Ovary (tissue), 9 donors: ENCODE measurements around the gene TEX26. TPM values are rescaled to one million over a fixed set of nuclear protein-coding genes. Genes with fewer than 3 reads are reported as not detected.

ENCODE experiments used
- DNase-seq, 5 donors: peaks; one replicate each; pipeline ENCODE4 v3.0.0-alpha.2; 2019 to 2020
- H3K27ac ChIP-seq, 2 donors: fragments of 200-600 bp; one replicate each; pipeline versions ENCODE4 v1.5.1 to v1.8.0; 2019 to 2022
- H3K27me3 ChIP-seq: fragments of 200-600 bp; one replicate; pipeline ENCODE4 v1.8.0; 2022
- H3K36me3 ChIP-seq: fragments of 200-600 bp; sonication (generic); one replicate; pipeline ENCODE4 v1.5.1; 2019
- H3K4me1 ChIP-seq: one replicate; pipeline ENCODE4 v1.8.1; 2013; ENCODE audit warnings: mild to moderate bottlenecking, moderate library complexity; ENCODE audit not compliant: insufficient read depth
- H3K4me3 ChIP-seq: fragments of 200-600 bp; sonication (generic); one replicate; pipeline ENCODE4 v1.5.1; 2017
- H3K9me3 ChIP-seq, 2 donors: fragments of 200-600 bp in 1 of 2; sonication (generic) in 1 of 2; one replicate each; pipeline versions ENCODE4 v1.5.1 to v1.8.1; 2013 to 2019; ENCODE audit warnings: mild to moderate bottlenecking in 1 of 2, moderate library complexity in 1 of 2
- EP300 ChIP-seq: sonication (generic); formaldehyde crosslinking; IDR thresholded peaks from one replicate; pipeline ENCODE4 v1.6.1; 2017; ENCODE audit warnings: antibody characterized with exemption
- POLR2A ChIP-seq: fragments of 450-650 bp; IDR thresholded peaks from one replicate; pipeline ENCODE4 v1.6.1; 2017; ENCODE audit warnings: antibody characterized with exemption, mild to moderate bottlenecking, moderate library complexity
- WGBS, 3 donors: extraction: QIAGEN DNeasy Blood & Tissue Kit in 1 of 3; methylation state at CpG; one replicate each; pipeline versions ENCODE4 v1.1.5 to v1.1.7; 2013 to 2017; 5-methylcytosine and 5-hydroxymethylcytosine counted together
- intact Hi-C, 4 donors: fragments of 100-400 bp; cut with DNase I; formaldehyde crosslinking; loops; one replicate each; pipeline versions ENCODE4 v1.11.0 to v1.15.1; 2022 to 2023
- polyA plus RNA-seq, 2 donors: library from polyadenylated mRNA; stranded (reverse); fragments of 200-250 nt in 1 of 2; fragments of 350-450 nt in 1 of 2; fragmentation: Illumina TruSeq in 1 of 2; extraction: RNeasy Lipid Tissue Mini Kit (QIAGEN cat#74804) in 1 of 2; gene quantifications; one replicate each; pipeline ENCODE4 v1.2.3, GENCODE V29; 2013 to 2014
- total RNA-seq, 7 donors: library from RNA; depleted of rRNA in 2 of 7; stranded (reverse); fragments of >200 nt in 2 of 7; fragmentation: NEBNext Ultra II Directional in 3 of 7; extraction: Animal tissue kit (Norgen Biotek cat#: 25700) in 3 of 7; gene quantifications; one replicate each; pipeline versions ENCODE4 v1.1.0 to v1.2.4, GENCODE V29; 2016 to 2023
- TF ChIP-seq, protein P1 (sequence below), 3 donors: fragments of 450-650 bp in 2 of 3; fragments of 200-600 bp in 1 of 3; IDR thresholded peaks; one replicate each; pipeline versions ENCODE4 v1.5.1 to v1.8.0; 2016 to 2022; ENCODE audit warnings: antibody characterized with exemption in 3 of 3, mild to moderate bottlenecking in 1 of 3
- donor health status: DM: no; HTN: no; CAD: no; lungs with moderate emphysema.
- donor health status: DM: no; HTN: no; CAD: no.
- donor health status: Bipolar disorder and iron deficiency.
- donor health status: DM: yes; HTN: yes; CAD: no.
- donor health status: DM: no; HTN: no; CAD: no.
- donor health status: DM: yes; HTN: yes; CAD: no.

The TEX26 gene
- total and polyA plus RNA-seq, 9 donors, result 0.45 TPM; not detected in 8

DNA sequence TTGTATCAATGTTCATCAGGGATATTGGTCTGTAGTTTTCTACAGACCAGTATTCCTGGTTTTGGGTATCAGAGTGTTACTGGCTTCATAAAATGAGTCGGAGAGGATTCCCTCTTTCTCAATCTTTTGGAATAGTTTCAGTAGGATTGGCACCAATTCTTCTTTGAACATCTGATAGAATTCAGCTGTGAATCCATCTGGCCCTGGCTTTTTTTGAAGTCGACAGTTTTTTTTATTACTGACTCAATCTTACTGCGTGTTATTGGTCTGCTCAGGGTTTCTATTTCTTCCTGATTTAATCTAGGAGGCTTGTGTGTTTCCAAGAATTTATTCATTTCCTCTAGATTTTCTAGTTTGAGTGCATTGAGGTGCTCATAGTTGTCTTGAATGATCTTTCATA is 11.4 kb downstream of the TEX26 start:
- Histone ChIP-seq H3K9me3 (no peaks in the 10 kb centered on the region), H3K4me1 (no peaks in the 10 kb centered on the region), H3K27ac (no peak overlapping the region), H3K27me3 (no peaks in the 10 kb centered on the region), H3K36me3 (no peaks in the 10 kb centered on the region), H3K4me3 (no peak overlapping the region)
- no peak for DNase-seq
- intact Hi-C loops, result no loop called here
- WGBS, 3 donors, result 65 to 75% (median 71%) methylated on average over 3 of the region's 3 CpGs
- TF ChIP-seq POLR2A (no peak), EP300 (no peak)
- TF ChIP-seq, protein P1, sequence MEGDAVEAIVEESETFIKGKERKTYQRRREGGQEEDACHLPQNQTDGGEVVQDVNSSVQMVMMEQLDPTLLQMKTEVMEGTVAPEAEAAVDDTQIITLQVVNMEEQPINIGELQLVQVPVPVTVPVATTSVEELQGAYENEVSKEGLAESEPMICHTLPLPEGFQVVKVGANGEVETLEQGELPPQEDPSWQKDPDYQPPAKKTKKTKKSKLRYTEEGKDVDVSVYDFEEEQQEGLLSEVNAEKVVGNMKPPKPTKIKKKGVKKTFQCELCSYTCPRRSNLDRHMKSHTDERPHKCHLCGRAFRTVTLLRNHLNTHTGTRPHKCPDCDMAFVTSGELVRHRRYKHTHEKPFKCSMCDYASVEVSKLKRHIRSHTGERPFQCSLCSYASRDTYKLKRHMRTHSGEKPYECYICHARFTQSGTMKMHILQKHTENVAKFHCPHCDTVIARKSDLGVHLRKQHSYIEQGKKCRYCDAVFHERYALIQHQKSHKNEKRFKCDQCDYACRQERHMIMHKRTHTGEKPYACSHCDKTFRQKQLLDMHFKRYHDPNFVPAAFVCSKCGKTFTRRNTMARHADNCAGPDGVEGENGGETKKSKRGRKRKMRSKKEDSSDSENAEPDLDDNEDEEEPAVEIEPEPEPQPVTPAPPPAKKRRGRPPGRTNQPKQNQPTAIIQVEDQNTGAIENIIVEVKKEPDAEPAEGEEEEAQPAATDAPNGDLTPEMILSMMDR (IDR thresholded peaks at IDR 0.05), result no peak

DNA sequence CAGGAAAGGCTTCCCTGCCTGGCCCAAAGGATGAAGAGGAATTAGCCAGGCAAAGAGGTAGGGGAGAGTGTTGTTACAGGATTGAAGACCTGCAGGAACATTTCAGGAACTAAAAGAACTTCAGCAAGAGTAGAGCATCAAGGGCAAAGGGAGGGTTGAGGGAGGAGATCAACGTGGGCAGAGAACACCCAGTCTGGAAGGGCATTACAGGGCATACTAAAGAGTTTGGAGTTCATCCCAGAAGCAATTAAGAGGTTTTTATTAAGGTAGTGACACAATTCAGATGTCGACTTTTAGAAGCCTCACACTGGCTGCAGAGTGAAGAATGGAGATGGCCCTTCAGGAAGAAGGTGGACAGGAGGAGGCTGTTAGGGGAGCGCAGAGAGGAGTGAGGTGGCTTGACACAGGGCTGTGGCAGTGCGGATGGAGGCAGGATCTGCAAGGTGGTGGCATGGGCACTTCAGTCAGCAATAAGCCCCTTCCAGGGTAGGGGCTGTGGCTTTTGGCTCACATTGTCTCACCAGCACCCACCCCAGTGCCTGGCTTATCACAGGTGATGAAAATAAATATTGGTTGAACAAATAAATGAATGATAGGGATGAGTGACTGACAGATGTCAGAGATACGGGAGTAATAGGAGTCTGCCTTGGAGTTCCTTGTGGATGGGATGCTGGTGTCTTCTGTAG is 24.9 kb downstream of the TEX26 start:
- H3K27me3 ChIP-seq, result no peaks in the 10 kb centered on the region
- no peaks in the 10 kb centered on the region for H3K9me3 ChIP-seq
- intact Hi-C loops, result no loop called here
- 68 to 73% (median 69%) methylated on average over 5 of the region's 5 CpGs for WGBS, 3 donors
- no peak overlapping the region for H3K4me3 ChIP-seq
- no peak for TF ChIP-seq POLR2A
- TF ChIP-seq, protein P1 (IDR thresholded peaks at IDR 0.05), result no peak
- no peak for TF ChIP-seq EP300
- H3K4me1 ChIP-seq, result no peaks in the 10 kb centered on the region
- DNase-seq, result no peak
- H3K36me3 ChIP-seq, result no peaks in the 10 kb centered on the region
- H3K27ac ChIP-seq, result no peak overlapping the region

DNA sequence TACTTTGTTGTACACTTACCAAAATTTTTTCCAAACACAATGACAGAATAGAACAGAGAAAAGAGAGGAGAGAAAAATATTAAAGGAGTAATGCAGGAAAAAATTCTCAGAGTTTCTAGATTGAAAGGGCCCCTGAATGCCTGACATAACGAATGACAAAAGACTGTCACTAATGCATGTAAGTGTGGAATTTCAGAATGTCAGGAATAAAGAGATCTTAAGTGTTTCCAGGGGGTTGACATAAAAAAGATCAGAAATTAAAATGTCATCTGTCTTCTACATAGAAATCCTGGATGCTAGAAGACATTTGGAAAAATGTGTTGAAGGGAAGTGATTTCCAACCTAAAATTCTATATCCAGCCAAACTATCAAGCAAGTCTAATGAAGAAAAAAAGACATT is 27.2 kb downstream of the TEX26 start:
- WGBS, 3 donors, result 70 to 76% (median 73%) methylated on average over 1 of the region's 1 CpG
- intact Hi-C loops, result no loop called here
- no peak for DNase-seq
- no peaks in the 10 kb centered on the region for H3K27me3 ChIP-seq
- no peak overlapping the region for H3K4me3 ChIP-seq
- no peaks in the 10 kb centered on the region for H3K36me3 ChIP-seq
- no peaks in the 10 kb centered on the region for H3K9me3 ChIP-seq
- no peak for TF ChIP-seq EP300
- TF ChIP-seq, protein P1 (IDR thresholded peaks at IDR 0.05), result no peak
- no peak for TF ChIP-seq POLR2A
- no peaks in the 10 kb centered on the region for H3K4me1 ChIP-seq
- H3K27ac ChIP-seq, result no peak overlapping the region

DNA sequence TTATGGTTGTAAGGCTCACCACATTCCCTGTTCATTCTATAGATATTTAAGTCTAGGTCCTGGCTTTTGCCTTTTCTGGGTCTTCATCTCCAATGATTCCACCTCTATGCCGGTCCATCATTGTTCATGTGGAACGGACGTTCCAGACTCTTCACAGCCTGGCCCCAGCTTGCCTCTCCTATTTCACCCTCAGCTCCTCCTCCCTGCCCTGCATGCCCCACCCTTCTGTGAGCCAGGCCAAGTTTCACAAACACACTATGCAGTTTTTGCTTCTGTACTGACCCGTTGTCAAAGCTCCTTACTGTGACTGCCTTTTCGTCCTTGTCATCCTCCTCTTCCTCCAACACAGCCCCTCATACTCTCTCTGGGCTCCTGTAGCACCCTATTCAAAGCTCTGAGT is 31.3 kb downstream of the TEX26 start:
- Histone ChIP-seq H3K4me1 (no peaks in the 10 kb centered on the region), H3K9me3 (no peaks in the 10 kb centered on the region), H3K36me3 (no peaks in the 10 kb centered on the region), H3K27ac (no peak overlapping the region), H3K27me3 (no peaks in the 10 kb centered on the region), H3K4me3 (no peak overlapping the region)
- 20 to 36% (median 21%) methylated on average over 5 of the region's 5 CpGs for WGBS, 3 donors
- TF ChIP-seq EP300 (no peak), POLR2A (no peak)
- TF ChIP-seq, protein P1 (IDR thresholded peaks at IDR 0.05), result no peak
- DNase-seq, result no peak
- intact Hi-C loops, result no loop called here
